Measurements from ENCODE around the gene TCP1. TPM values are rescaled to one million over a fixed set of nuclear protein-coding genes. Genes with fewer than 3 reads are reported as not detected.

The TCP1 gene
- total and polyA plus RNA-seq, 2 of the 13 experiments (the other 11 are each of a cell fraction or from before 2014, with no cell fraction given) = 116 to 553 TPM

DNA sequence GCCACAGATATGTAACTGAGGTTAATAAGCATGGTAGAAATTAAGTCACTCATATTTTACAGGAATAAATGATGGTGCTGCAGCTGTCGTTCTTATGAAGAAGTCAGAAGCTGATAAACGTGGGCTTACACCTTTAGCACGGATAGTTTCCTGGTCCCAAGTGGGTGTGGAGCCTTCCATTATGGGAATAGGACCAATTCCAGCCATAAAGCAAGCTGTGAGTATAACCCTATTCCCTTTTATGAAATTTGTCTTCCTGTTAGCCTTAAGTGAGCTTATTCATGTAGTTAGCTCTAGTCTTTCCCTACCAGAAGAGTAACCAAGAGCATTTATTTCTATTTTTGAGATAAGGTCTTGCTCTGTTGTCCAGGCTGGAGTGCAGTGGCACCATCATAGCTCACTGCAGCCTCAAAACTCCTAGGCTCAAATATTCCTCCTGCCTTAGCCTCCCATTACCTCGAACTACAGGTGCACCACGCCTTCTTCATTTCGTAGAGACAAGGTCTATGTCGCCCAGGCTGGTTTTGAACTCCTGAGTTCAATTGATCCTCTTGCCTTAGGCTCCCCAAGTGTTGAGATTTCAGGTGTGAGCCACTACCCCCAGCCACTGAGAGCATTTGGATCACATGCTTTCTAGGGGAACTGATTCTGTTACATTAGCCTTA, 12.0 kb downstream of the TCP1 start:
- Histone ChIP-seq H3K79me2 (ENCODE audit: insufficient read depth, low read length) (peaks cover 8% of the 10 kb centered on the region), H3K9me3 (ENCODE audit: low read length) (no peaks in the 10 kb centered on the region), H3K9ac (ENCODE audit: insufficient read depth, low read depth, low read length) (no peak overlapping the region), H3K27me3 (ENCODE audit: control insufficient read depth in 1 of 2, insufficient read depth in 2 of 2, low read length in 2 of 2) (no peaks in the 10 kb centered on the region), H2AFZ (ENCODE audit: low read length) (no peak overlapping the region), H4K20me1 (ENCODE audit: insufficient read depth, low read length) (peaks cover 6% of the 10 kb centered on the region; the same call in 1 of the 2 replicates), H3K4me1 (ENCODE audit: insufficient read depth, low read length) (peaks cover 10% of the 10 kb centered on the region; the same call in 1 of the 2 replicates), H3K4me2 (ENCODE audit: low read depth, low read length) (no peak overlapping the region), H3K27ac (ENCODE audit: extremely low read length, insufficient read depth, low read length) (no peak overlapping the region), H3K4me3 (replicated peaks in 1 of 3; ENCODE audit: insufficient read depth in 1 of 3, low read depth in 2 of 3, low read length in 3 of 3) (no peak overlapping the region), H3K36me3 (replicated peaks in 1 of 2; ENCODE audit: control insufficient read depth in 1 of 2, insufficient read depth in 2 of 2, low read length in 2 of 2) (peaks cover 21 to 92% of the 10 kb centered on the region in 2 experiments)
- ChIA-PET CTCF (ENCODE audit: low intra/inter-chr PET ratio, low total read pairs) (no interaction called here), POLR2A (interaction anchor here (1.9 to 4.3 kb wide), 2 partner anchors 13 to 15 kb away, joined by 11 to 29 read pairs; partner anchors contain the start of genes ACAT2, MRPL18 and TCP1)
- intact Hi-C loops (cut with micrococcal nuclease; ENCODE audit: unreplicated experiment) (no loop called here), in situ Hi-C loops (cut with HindIII; ENCODE audit: extremely low pct_ligation_motif_present, low pct_unique_long_range_greater_than_20kb) (no loop called here)
- no peak for DNase-seq (ENCODE audit: low spot score)
- WGBS (ENCODE audit: low lambda C conversion rate) = 97% methylated on average over 7 of the region's 7 CpGs
- ATAC-seq = no peak; the same call in 2 of the 3 replicates
- BruUV-seq (replicated peaks) = no TSS peak
- FAIRE-seq = no peak
- no peak for TF ChIP-seq TMF1 (CRISPR knock-in tag; IDR thresholded peaks at IDR 0.05; ENCODE audit: low read depth)
- no peak for TF ChIP-seq ZNF138 (CRISPR knock-in tag; IDR thresholded peaks at IDR 0.05; ENCODE audit: low read depth)
- TF ChIP-seq, protein P1, sequence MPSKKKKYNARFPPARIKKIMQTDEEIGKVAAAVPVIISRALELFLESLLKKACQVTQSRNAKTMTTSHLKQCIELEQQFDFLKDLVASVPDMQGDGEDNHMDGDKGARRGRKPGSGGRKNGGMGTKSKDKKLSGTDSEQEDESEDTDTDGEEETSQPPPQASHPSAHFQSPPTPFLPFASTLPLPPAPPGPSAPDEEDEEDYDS (CRISPR knock-in tag; IDR thresholded peaks at IDR 0.05) = no peak
- peak; percentile 59; the same call in 1 of the 2 replicates for TF ChIP-seq ZNF121 (CRISPR knock-in tag; IDR thresholded peaks at IDR 0.05)
- TF ChIP-seq, protein P2, sequence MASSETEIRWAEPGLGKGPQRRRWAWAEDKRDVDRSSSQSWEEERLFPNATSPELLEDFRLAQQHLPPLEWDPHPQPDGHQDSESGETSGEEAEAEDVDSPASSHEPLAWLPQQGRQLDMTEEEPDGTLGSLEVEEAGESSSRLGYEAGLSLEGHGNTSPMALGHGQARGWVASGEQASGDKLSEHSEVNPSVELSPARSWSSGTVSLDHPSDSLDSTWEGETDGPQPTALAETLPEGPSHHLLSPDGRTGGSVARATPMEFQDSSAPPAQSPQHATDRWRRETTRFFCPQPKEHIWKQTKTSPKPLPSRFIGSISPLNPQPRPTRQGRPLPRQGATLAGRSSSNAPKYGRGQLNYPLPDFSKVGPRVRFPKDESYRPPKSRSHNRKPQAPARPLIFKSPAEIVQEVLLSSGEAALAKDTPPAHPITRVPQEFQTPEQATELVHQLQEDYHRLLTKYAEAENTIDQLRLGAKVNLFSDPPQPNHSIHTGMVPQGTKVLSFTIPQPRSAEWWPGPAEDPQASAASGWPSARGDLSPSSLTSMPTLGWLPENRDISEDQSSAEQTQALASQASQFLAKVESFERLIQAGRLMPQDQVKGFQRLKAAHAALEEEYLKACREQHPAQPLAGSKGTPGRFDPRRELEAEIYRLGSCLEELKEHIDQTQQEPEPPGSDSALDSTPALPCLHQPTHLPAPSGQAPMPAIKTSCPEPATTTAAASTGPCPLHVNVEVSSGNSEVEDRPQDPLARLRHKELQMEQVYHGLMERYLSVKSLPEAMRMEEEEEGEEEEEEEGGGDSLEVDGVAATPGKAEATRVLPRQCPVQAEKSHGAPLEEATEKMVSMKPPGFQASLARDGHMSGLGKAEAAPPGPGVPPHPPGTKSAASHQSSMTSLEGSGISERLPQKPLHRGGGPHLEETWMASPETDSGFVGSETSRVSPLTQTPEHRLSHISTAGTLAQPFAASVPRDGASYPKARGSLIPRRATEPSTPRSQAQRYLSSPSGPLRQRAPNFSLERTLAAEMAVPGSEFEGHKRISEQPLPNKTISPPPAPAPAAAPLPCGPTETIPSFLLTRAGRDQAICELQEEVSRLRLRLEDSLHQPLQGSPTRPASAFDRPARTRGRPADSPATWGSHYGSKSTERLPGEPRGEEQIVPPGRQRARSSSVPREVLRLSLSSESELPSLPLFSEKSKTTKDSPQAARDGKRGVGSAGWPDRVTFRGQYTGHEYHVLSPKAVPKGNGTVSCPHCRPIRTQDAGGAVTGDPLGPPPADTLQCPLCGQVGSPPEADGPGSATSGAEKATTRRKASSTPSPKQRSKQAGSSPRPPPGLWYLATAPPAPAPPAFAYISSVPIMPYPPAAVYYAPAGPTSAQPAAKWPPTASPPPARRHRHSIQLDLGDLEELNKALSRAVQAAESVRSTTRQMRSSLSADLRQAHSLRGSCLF (CRISPR knock-in tag; IDR thresholded peaks at IDR 0.05; ENCODE audit: borderline replicate concordance) = no peak
- TF ChIP-seq JUNB (CRISPR knock-in tag; IDR thresholded peaks at IDR 0.05; ENCODE audit: borderline replicate concordance) = peak; percentile 16; the same call in 1 of the 2 replicates
- TF ChIP-seq, protein P3, sequence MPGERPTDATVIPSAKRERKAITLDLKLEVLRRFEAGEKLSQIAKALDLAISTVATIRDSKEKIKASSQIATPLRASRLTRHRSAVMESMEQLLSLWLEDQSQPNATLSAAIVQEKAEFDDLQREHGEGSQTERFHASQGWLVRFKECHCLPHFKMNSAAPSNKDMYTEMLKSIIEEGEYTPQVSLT (CRISPR knock-in tag; IDR thresholded peaks at IDR 0.05; ENCODE audit: borderline replicate concordance, low read depth) = no peak
- no peak for TF ChIP-seq ZFYVE20 (CRISPR knock-in tag; IDR thresholded peaks at IDR 0.05; ENCODE audit: borderline replicate concordance, low read depth)
- peak; percentile 47 for TF ChIP-seq RBM22 (optimal IDR thresholded peaks at IDR 0.05; ENCODE audit: low read length)
- TF ChIP-seq HOXA9 (CRISPR knock-in tag; IDR thresholded peaks at IDR 0.05; ENCODE audit: borderline replicate concordance) = 0 out of 2 replicates have a peak, but pooled peaks have one; percentile 20
- no peak for TF ChIP-seq KDM5B (CRISPR knock-in tag; IDR thresholded peaks at IDR 0.05; ENCODE audit: borderline replicate concordance)
- TF ChIP-seq, protein P4, sequence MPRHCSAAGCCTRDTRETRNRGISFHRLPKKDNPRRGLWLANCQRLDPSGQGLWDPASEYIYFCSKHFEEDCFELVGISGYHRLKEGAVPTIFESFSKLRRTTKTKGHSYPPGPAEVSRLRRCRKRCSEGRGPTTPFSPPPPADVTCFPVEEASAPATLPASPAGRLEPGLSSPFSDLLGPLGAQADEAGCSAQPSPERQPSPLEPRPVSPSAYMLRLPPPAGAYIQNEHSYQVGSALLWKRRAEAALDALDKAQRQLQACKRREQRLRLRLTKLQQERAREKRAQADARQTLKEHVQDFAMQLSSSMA (CRISPR knock-in tag; IDR thresholded peaks at IDR 0.05) = no peak
- peak; percentile 27 to 52; a peak in 3 of 4 replicates for TF ChIP-seq POLR2A (IDR thresholded peaks at IDR 0.05; ENCODE audit: insufficient read depth in 1 of 2, low read depth in 2 of 2, low read length in 2 of 2)
- TF ChIP-seq PAWR (CRISPR knock-in tag; IDR thresholded peaks at IDR 0.05; ENCODE audit: borderline replicate concordance) = no peak
- peak; percentile 58 for TF ChIP-seq POLR2G (IDR thresholded peaks at IDR 0.05; ENCODE audit: low read depth, low read length)
- no peak for TF ChIP-seq ZNF749 (CRISPR knock-in tag; IDR thresholded peaks at IDR 0.05; ENCODE audit: borderline replicate concordance)
- TF ChIP-seq ZNF780A (CRISPR knock-in tag; IDR thresholded peaks at IDR 0.05) = 0 out of 2 replicates have a peak, but pooled peaks have one; percentile 27
- no peak for TF ChIP-seq RFX1 (IDR thresholded peaks at IDR 0.05)

Measured in HepG2 (cell line).